Amygdala (tissue), 56 donors: Measurements from ENCODE around the gene SLC39A9.
"Not testable (repeated sequence)": the region's sequence is repeated elsewhere in the genome, so short reads cannot be mapped to it uniquely, and the experiment has no call there.

Experiments
- DNase-seq, 56 donors: peaks; one replicate each; lab custom pipeline; 2025; lab: John Stamatoyannopoulos, UW

The SLC39A9 gene

GRCh38 chr14:69495341-69495921 is 96.9 kb downstream of the SLC39A9 start:
- DNase-seq, result no peak

- not testable (repeated sequence) for DNase-seq
These were observed 99.4 kb downstream of the SLC39A9 start for GRCh38 chr14:69497866-69498265.

GRCh38 chr14:69498286-69498685 is 99.8 kb downstream of the SLC39A9 start:
- DNase-seq, result not testable (repeated sequence)

- DNase-seq, result no peak
These were observed 100.9 kb downstream of the SLC39A9 start for GRCh38 chr14:69499436-69499835.

GRCh38 chr14:69500096-69500495 is 101.6 kb downstream of the SLC39A9 start:
- DNase-seq, result no peak

GRCh38 chr14:69500736-69501135 is 102.2 kb downstream of the SLC39A9 start:
- no peak for DNase-seq

GRCh38 chr14:69501423-69501838 is 102.9 kb downstream of the SLC39A9 start:
- DNase-seq, result peak in 46 of 56 donors; percentile 3 to 75 (median 34)

GRCh38 chr14:69504775-69505174 is 106.3 kb downstream of the SLC39A9 start:
- DNase-seq, result no peak

GRCh38 chr14:69505338-69506240 is 107.1 kb downstream of the SLC39A9 start:
- DNase-seq, result no peak

- DNase-seq, result no peak
These were observed 107.7 kb downstream of the SLC39A9 start for GRCh38 chr14:69506241-69506595.
